Measurements from ENCODE around the gene C5.

The C5 gene

GRCh38 chr9:121019273-121019672 is 30.8 kb downstream of the C5 start:
- WGBS = 86% methylated on average over 5 of the region's 5 CpGs

DNA sequence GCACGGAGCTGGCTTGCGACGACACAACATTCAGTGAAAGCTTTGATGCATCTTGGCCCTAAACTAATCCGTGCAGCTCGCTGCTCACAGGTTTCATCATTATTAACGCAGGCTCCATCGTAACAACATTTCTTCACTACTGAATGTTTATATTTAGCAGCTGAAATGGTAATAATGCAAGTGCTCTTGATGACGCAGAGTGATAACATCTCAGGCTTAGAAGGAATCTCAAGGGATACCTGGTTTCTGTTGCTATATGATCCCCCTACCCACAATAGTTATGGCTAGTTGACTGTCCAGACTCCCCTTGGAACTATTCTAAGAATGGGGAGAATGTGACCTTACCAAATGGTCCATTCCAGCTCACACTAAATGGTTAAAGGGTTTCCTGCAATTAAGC is 36.2 kb downstream of the C5 start:
- 93% methylated on average over 7 of the region's 8 CpGs for WGBS
- Histone ChIP-seq H3K4me3 (ENCODE audit: low read length) (no peak overlapping the region), H3K9me3 (ENCODE audit: insufficient read depth, low read depth, low read length) (no peaks in the 10 kb centered on the region), H3K27ac (ENCODE audit: low read depth, low read length) (no peak overlapping the region), H3K27me3 (ENCODE audit: insufficient read depth, low read length) (no peaks in the 10 kb centered on the region), H3K9ac (ENCODE audit: low read depth, low read length) (no peak overlapping the region), H3K36me3 (ENCODE audit: insufficient read depth, low read length) (no peaks in the 10 kb centered on the region), H3K4me1 (ENCODE audit: insufficient read depth, low read length) (no peaks in the 10 kb centered on the region)

More at GRCh38 chr9:121019273-121019672, 30.8 kb downstream of the C5 start:
- Histone ChIP-seq H3K36me3 (ENCODE audit: insufficient read depth, low read length) (no peaks in the 10 kb centered on the region), H3K4me1 (ENCODE audit: insufficient read depth, low read length) (no peaks in the 10 kb centered on the region), H3K27me3 (ENCODE audit: insufficient read depth, low read length) (no peaks in the 10 kb centered on the region), H3K9ac (ENCODE audit: low read depth, low read length) (no peak overlapping the region), H3K27ac (ENCODE audit: low read depth, low read length) (no peak overlapping the region), H3K4me3 (ENCODE audit: low read length) (no peak overlapping the region), H3K9me3 (ENCODE audit: insufficient read depth, low read depth, low read length) (no peaks in the 10 kb centered on the region)

GRCh38 chr9:121009650-121010049 is 40.4 kb downstream of the C5 start:
- H3K4me3 ChIP-seq (ENCODE audit: low read length) = no peak overlapping the region
- WGBS = 81% methylated on average over 3 of the region's 3 CpGs

DNA sequence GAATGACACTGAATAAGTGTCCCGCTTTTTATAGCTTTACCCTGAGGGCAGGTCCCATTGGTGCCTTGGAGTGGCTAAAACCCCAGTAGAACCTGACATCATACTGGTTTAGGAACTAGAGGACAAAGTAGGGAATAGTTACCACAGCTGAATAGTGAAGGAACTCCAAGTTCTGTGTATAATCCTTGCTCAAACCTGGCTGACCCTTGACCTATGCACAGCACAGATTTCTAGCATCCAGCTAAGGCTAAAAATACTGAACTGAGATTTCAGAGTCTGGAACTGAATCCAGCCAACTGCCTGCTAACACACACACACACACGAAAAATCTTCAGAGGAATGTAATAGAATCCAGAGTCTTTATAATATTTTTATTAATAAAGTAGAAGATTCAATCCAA is 50.8 kb downstream of the C5 start:
- WGBS = 92% methylated on average over 1 of the region's 2 CpGs
- Histone ChIP-seq H3K9me3 (ENCODE audit: insufficient read depth, low read depth, low read length) (no peaks in the 10 kb centered on the region), H3K36me3 (ENCODE audit: insufficient read depth, low read length) (no peaks in the 10 kb centered on the region), H3K4me1 (ENCODE audit: insufficient read depth, low read length) (no peaks in the 10 kb centered on the region), H3K27ac (ENCODE audit: low read depth, low read length) (no peak overlapping the region), H3K4me3 (ENCODE audit: low read length) (no peak overlapping the region), H3K27me3 (ENCODE audit: insufficient read depth, low read length) (no peaks in the 10 kb centered on the region), H3K9ac (ENCODE audit: low read depth, low read length) (no peak overlapping the region)

More at GRCh38 chr9:121009650-121010049, 40.4 kb downstream of the C5 start:
- Histone ChIP-seq H3K9ac (ENCODE audit: low read depth, low read length) (no peak overlapping the region), H3K27me3 (ENCODE audit: insufficient read depth, low read length) (no peaks in the 10 kb centered on the region), H3K36me3 (ENCODE audit: insufficient read depth, low read length) (no peaks in the 10 kb centered on the region), H3K9me3 (ENCODE audit: insufficient read depth, low read depth, low read length) (no peaks in the 10 kb centered on the region), H3K27ac (ENCODE audit: low read depth, low read length) (no peak overlapping the region), H3K4me1 (ENCODE audit: insufficient read depth, low read length) (no peaks in the 10 kb centered on the region)

DNA sequence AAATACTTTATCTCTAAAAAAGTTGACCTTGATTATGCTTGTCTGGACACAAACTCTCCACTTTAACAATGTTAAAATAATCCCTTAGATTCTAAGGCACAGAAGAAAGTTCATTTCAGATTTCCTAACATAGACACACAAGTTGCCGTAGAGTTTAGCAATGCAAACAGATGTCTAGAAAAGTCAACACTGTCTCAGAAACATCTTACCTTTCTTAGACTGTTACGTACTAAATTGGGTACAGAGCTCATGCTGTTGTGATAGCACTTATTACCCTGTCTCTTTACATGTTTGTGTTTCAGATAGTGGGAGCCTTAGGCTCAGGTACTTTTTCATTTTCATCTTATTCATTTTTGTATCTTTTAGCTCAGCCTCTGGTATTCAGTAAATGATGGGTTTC is 52.0 kb downstream of the C5 start:
- Histone ChIP-seq H3K9ac (ENCODE audit: low read depth, low read length) (no peak overlapping the region), H3K4me1 (ENCODE audit: insufficient read depth, low read length) (no peaks in the 10 kb centered on the region), H3K27me3 (ENCODE audit: insufficient read depth, low read length) (no peaks in the 10 kb centered on the region), H3K9me3 (ENCODE audit: insufficient read depth, low read depth, low read length) (no peaks in the 10 kb centered on the region), H3K36me3 (ENCODE audit: insufficient read depth, low read length) (no peaks in the 10 kb centered on the region), H3K27ac (ENCODE audit: low read depth, low read length) (no peak overlapping the region), H3K4me3 (ENCODE audit: low read length) (no peak overlapping the region)
- 98% methylated on average over 2 of the region's 2 CpGs for WGBS

- 98% methylated on average over 6 of the region's 7 CpGs for WGBS
- Histone ChIP-seq H3K9me3 (ENCODE audit: insufficient read depth, low read depth, low read length) (no peaks in the 10 kb centered on the region), H3K9ac (ENCODE audit: low read depth, low read length) (no peak overlapping the region)
Measured at GRCh38 chr9:120997502-120997901, 52.6 kb downstream of the C5 start.

DNA sequence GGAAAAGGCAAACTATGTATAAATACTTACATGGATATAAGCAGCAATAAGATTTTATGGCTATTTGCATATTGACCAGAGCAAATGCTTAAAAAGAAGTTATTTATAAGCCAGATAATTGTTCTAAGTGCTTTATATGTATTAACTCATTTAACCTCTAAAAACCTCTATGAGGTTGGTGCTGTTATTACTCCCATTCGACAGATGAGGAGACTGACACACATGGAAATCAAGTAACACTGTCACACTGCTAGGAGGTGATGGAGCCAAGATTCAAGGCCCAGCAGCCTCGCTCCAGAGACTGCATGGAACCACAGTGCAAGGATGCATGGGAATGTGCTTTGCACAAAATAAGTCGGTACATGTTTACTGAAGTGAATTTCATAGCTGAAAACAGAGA is 53.7 kb downstream of the C5 start:
- Histone ChIP-seq H3K36me3 (ENCODE audit: insufficient read depth, low read length) (no peaks in the 10 kb centered on the region), H3K27ac (ENCODE audit: low read depth, low read length) (no peak overlapping the region), H3K27me3 (ENCODE audit: insufficient read depth, low read length) (no peaks in the 10 kb centered on the region), H3K4me3 (ENCODE audit: low read length) (no peak overlapping the region), H3K9ac (ENCODE audit: low read depth, low read length) (no peak overlapping the region), H3K4me1 (ENCODE audit: insufficient read depth, low read length) (no peaks in the 10 kb centered on the region), H3K9me3 (ENCODE audit: insufficient read depth, low read depth, low read length) (no peaks in the 10 kb centered on the region)
- WGBS = 86% methylated on average over 3 of the region's 3 CpGs

More at GRCh38 chr9:120997502-120997901, 52.6 kb downstream of the C5 start:
- Histone ChIP-seq H3K27ac (ENCODE audit: low read depth, low read length) (no peak overlapping the region), H3K4me1 (ENCODE audit: insufficient read depth, low read length) (no peaks in the 10 kb centered on the region), H3K27me3 (ENCODE audit: insufficient read depth, low read length) (no peaks in the 10 kb centered on the region), H3K4me3 (ENCODE audit: low read length) (no peak overlapping the region), H3K36me3 (ENCODE audit: insufficient read depth, low read length) (no peaks in the 10 kb centered on the region)

DNA sequence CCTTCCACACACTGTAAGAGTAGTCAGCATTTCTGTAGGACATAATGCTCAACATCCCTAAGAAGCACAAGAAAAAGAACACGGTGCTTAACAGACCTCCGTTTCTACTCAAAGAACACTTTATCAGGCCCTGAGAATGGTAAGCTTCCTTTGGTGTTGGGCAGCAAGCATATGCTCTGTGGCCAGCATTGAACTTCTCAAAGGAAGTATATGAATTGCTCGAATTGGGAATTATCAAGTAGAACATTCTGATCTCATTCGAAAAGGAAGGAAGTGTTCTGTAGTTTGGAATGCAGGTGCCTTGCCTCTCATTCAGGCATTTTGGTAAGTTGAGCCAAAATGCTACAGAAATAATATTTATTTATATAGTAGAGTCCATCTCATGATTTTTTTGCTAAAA is 61.0 kb downstream of the C5 start:
- WGBS = 94% methylated on average over 4 of the region's 4 CpGs

GRCh38 chr9:120985819-120986222 is 64.3 kb downstream of the C5 start:
- Histone ChIP-seq H3K9ac (ENCODE audit: low read depth, low read length) (no peak overlapping the region), H3K36me3 (ENCODE audit: insufficient read depth, low read length) (no peaks in the 10 kb centered on the region), H3K4me3 (ENCODE audit: low read length) (no peak overlapping the region), H3K27ac (ENCODE audit: low read depth, low read length) (no peak overlapping the region), H3K9me3 (ENCODE audit: insufficient read depth, low read depth, low read length) (no peaks in the 10 kb centered on the region), H3K27me3 (ENCODE audit: insufficient read depth, low read length) (no peaks in the 10 kb centered on the region), H3K4me1 (ENCODE audit: insufficient read depth, low read length) (peaks cover 4% of the 10 kb centered on the region; the same call in 1 of the 2 replicates)
- WGBS = 20% methylated on average over 2 of the region's 2 CpGs

More for the DNA sequence above, 61.0 kb downstream of the C5 start:
- Histone ChIP-seq H3K27me3 (ENCODE audit: insufficient read depth, low read length) (no peaks in the 10 kb centered on the region), H3K36me3 (ENCODE audit: insufficient read depth, low read length) (no peaks in the 10 kb centered on the region), H3K9me3 (ENCODE audit: insufficient read depth, low read depth, low read length) (no peaks in the 10 kb centered on the region), H3K9ac (ENCODE audit: low read depth, low read length) (no peak overlapping the region), H3K4me3 (ENCODE audit: low read length) (no peak overlapping the region), H3K4me1 (ENCODE audit: insufficient read depth, low read length) (no peaks in the 10 kb centered on the region), H3K27ac (ENCODE audit: low read depth, low read length) (no peak overlapping the region)

DNA sequence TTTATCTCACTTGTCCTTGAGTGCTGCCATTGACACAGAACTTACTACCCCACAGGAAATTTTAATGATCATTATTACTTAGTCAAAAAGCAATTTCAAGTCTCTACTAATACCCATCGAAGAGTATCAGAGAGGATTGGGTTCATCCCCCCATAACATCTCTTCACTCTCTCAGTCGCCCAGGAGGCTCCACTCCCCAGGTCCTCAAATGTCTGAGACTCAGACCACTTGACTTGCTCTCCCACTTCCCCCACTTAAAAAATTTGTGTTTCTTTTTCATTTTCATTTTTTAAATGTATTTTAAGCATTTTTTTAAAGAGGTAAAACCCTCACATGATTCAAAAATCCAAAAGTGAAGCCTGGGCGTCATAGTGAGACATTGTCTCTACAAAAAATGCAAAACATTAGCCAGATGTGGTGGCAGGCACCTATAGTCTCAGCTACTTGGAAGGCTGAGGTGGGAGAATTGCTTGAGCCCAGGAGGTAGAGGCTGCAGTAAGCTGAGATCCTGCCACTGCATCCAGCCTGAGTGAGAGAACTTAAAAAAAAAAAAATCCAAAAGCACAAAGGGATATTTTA is 66.7 kb downstream of the C5 start:
- Histone ChIP-seq H3K9ac (ENCODE audit: low read depth, low read length) (no peak overlapping the region), H3K27ac (ENCODE audit: low read depth, low read length) (no peak overlapping the region), H3K9me3 (ENCODE audit: insufficient read depth, low read depth, low read length) (no peaks in the 10 kb centered on the region), H3K4me1 (ENCODE audit: insufficient read depth, low read length) (peaks cover 4% of the 10 kb centered on the region; the same call in 1 of the 2 replicates), H3K36me3 (ENCODE audit: insufficient read depth, low read length) (no peaks in the 10 kb centered on the region), H3K4me3 (ENCODE audit: low read length) (no peak overlapping the region), H3K27me3 (ENCODE audit: insufficient read depth, low read length) (no peaks in the 10 kb centered on the region)
- WGBS = 87% methylated on average over 3 of the region's 3 CpGs

DNA sequence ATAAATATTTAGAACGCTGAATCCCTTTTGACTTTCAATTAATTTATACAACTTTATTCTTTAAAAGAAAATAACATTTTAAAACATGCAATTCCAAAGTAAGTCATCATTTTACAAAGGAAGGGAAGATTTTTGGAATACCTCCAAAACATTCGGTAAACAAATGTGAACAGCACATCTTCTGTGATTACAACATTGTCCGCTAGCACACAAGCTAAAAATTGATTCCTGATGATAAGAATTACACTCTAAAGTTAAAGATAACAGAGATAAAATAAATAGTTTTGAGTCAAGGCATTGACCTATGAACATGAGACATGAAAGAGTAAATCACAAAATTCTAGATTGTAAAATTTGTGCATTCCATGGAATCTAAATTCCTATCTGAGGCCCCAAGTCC is 67.2 kb downstream of the C5 start:
- Histone ChIP-seq H3K27ac (ENCODE audit: low read depth, low read length) (no peak overlapping the region), H3K4me3 (ENCODE audit: low read length) (no peak overlapping the region), H3K9me3 (ENCODE audit: insufficient read depth, low read depth, low read length) (no peaks in the 10 kb centered on the region), H3K27me3 (ENCODE audit: insufficient read depth, low read length) (no peaks in the 10 kb centered on the region), H3K9ac (ENCODE audit: low read depth, low read length) (no peak overlapping the region), H3K36me3 (ENCODE audit: insufficient read depth, low read length) (no peaks in the 10 kb centered on the region), H3K4me1 (ENCODE audit: insufficient read depth, low read length) (peaks cover 4% of the 10 kb centered on the region; the same call in 1 of the 2 replicates)
- WGBS = 83% methylated on average over 2 of the region's 3 CpGs

DNA sequence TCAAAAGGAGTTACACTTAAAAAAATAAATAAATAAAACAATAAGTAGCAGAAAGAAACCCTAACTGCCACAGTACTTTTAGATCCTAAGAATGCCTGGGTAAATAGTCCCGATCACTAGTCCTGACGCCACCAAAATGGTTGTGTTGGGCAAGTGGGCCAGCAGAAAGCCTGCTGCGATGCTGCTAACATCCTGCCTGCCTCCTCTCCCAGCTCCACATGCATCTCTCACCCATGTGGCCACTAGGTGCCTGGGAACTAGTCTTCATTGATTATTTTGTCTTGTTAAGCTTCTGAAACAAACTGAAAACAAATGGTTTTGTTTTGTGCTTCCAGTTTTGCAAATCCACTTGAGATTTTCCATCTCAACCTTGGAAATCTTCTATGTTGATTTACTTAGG is 69.1 kb downstream of the C5 start:
- H3K27me3 ChIP-seq (ENCODE audit: insufficient read depth, low read length) = no peaks in the 10 kb centered on the region
- no peaks in the 10 kb centered on the region for H3K36me3 ChIP-seq (ENCODE audit: insufficient read depth, low read length)
- H3K27ac ChIP-seq (ENCODE audit: low read depth, low read length) = no peak overlapping the region
- H3K9ac ChIP-seq (ENCODE audit: low read depth, low read length) = no peak overlapping the region
- H3K4me3 ChIP-seq (ENCODE audit: low read length) = no peak overlapping the region
- no peaks in the 10 kb centered on the region for H3K9me3 ChIP-seq (ENCODE audit: insufficient read depth, low read depth, low read length)
- WGBS = 82% methylated on average over 3 of the region's 3 CpGs
- H3K4me1 ChIP-seq (ENCODE audit: insufficient read depth, low read length) = peaks cover 4% of the 10 kb centered on the region; the same call in 1 of the 2 replicates

All from HUES64 (cell line).